Prostate gland (tissue), 2 donors: ENCODE measurements around the gene DCHS2.

Experiments used
- POLR2A ChIP-seq: fragments of 450-650 bp; IDR thresholded peaks from one replicate; pipeline ENCODE4 v1.6.1; 2016; ENCODE audit warnings: antibody characterized with exemption, mild to moderate bottlenecking
- TF ChIP-seq, protein P1 (sequence below), 4 experiments: fragments of 200-600 bp in 2 of 4; fragments of 450-650 bp in 2 of 4; sonication (generic) in 2 of 4; IDR thresholded peaks; 1 replicate in 3 of 4; 2 replicates in 1 of 4; pipeline ENCODE4 v1.5.1; 2016 to 2019; ENCODE audit warnings: antibody characterized with exemption in 4 of 4, mild to moderate bottlenecking in 2 of 4, moderate library complexity in 2 of 4

DNA sequence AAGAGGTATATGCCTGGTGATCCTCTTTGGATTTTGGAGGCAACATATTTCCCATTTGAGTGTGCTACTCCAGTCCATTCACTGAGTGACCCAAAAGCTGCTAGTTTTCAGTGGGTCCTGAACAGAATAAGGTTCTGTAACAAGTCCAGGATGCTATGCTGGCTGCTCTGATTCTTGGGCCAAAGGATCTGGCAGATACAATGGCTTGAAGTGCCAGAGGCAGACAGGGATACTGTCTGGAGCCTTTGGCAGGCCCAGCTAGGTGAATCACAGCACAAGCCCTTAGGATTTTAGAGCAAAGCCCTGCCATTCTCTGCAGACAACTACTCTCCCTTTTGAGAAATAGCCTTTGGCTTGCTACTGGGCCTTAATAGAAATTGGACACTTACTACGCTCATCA is 40.6 kb downstream of the DCHS2 start:
- TF ChIP-seq, protein P1, sequence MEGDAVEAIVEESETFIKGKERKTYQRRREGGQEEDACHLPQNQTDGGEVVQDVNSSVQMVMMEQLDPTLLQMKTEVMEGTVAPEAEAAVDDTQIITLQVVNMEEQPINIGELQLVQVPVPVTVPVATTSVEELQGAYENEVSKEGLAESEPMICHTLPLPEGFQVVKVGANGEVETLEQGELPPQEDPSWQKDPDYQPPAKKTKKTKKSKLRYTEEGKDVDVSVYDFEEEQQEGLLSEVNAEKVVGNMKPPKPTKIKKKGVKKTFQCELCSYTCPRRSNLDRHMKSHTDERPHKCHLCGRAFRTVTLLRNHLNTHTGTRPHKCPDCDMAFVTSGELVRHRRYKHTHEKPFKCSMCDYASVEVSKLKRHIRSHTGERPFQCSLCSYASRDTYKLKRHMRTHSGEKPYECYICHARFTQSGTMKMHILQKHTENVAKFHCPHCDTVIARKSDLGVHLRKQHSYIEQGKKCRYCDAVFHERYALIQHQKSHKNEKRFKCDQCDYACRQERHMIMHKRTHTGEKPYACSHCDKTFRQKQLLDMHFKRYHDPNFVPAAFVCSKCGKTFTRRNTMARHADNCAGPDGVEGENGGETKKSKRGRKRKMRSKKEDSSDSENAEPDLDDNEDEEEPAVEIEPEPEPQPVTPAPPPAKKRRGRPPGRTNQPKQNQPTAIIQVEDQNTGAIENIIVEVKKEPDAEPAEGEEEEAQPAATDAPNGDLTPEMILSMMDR (IDR thresholded peaks at IDR 0.05), result no peak
- no peak for TF ChIP-seq POLR2A
